Ascending aorta (tissue), 2 donors: ENCODE measurements around the gene POFUT1. TPM values are rescaled to one million over a fixed set of nuclear protein-coding genes. Genes with fewer than 3 reads are reported as not detected.

Source experiments
- DNase-seq, 2 donors: peaks; one replicate each; pipeline ENCODE4 v3.0.0-alpha.2; 2019; ENCODE audit warnings: low spot score in 2 of 2
- H3K27ac ChIP-seq, 2 donors: fragments of 200-600 bp; sonication (generic); one replicate each; pipeline ENCODE4 v1.5.1; 2016 to 2017; ENCODE audit warnings: mild to moderate bottlenecking in 1 of 2
- H3K27me3 ChIP-seq: fragments of 200-600 bp; sonication (generic); one replicate; pipeline ENCODE4 v1.5.1; 2017
- H3K36me3 ChIP-seq, 2 donors: fragments of 200-600 bp; sonication (generic); one replicate each; pipeline ENCODE4 v1.5.1; 2016
- H3K4me1 ChIP-seq, 2 donors: fragments of 200-600 bp; sonication (generic); one replicate each; pipeline ENCODE4 v1.5.1; 2016 to 2017; ENCODE audit warnings: mild to moderate bottlenecking in 1 of 2
- H3K4me3 ChIP-seq, 2 donors: fragments of 200-600 bp; sonication (generic); one replicate each; pipeline ENCODE4 v1.5.1; 2016 to 2017; ENCODE audit warnings: mild to moderate bottlenecking in 1 of 2
- H3K9me3 ChIP-seq, 2 donors: fragments of 200-600 bp; sonication (generic); one replicate each; pipeline ENCODE4 v1.5.1; 2016
- CTCF ChIP-seq, 3 experiments: fragments of 200-600 bp in 2 of 3; fragments of 450-650 bp in 1 of 3; sonication (generic) in 2 of 3; IDR thresholded peaks; one replicate each; pipeline ENCODE4 v1.5.1; 2016 to 2019; ENCODE audit warnings: antibody characterized with exemption in 3 of 3, mild to moderate bottlenecking in 1 of 3, moderate library complexity in 1 of 3
- intact Hi-C: fragments of 100-400 bp; cut with DNase I; formaldehyde crosslinking; loops from one replicate; pipeline ENCODE4 v1.15.1; 2023
- total RNA-seq: library from RNA; depleted of rRNA; stranded (reverse); fragments of >200 nt; gene quantifications from one replicate; pipeline ENCODE4 v1.1.0, GENCODE V29; 2016

Gene POFUT1
- total RNA-seq, 1 donor from 2014 or later, result 29.8 TPM

- no peak for DNase-seq
- intact Hi-C loops, result loop anchor here (1.0 to 10.0 kb wide), 6 partner anchors 70 to 382 kb away; partner anchors contain the start of genes ASXL1, DUSP15, KIF3B and TM9SF4
- TF ChIP-seq CTCF (IDR thresholded peaks at IDR 0.05), result no peak
Measured at GRCh38 chr20:32206760-32207625, 687 bp upstream of the POFUT1 start.

GRCh38 chr20:32208499-32209154 lies 947 bp downstream of the POFUT1 start:
- intact Hi-C loops, result loop anchor here (5.0 to 10.0 kb wide), 3 partner anchors 69 to 384 kb away; partner anchors contain the start of genes DUSP15, KIF3B and TTLL9
- H3K36me3 ChIP-seq, result peaks cover 0 to 11% of the 10 kb centered on the region in 2 donors
- no peak for TF ChIP-seq CTCF (IDR thresholded peaks at IDR 0.05)
- no peak for DNase-seq
- peak overlapping the region; percentile 95 to 97 for H3K4me3 ChIP-seq
- no peaks in the 10 kb centered on the region for H3K27me3 ChIP-seq
- H3K4me1 ChIP-seq, result peaks cover 0 to 33% of the 10 kb centered on the region in 2 donors
- H3K9me3 ChIP-seq, result no peaks in the 10 kb centered on the region
- no peak overlapping the region for H3K27ac ChIP-seq

More at GRCh38 chr20:32206760-32207625, 687 bp upstream of the POFUT1 start:
- H3K27ac ChIP-seq, result peak overlapping the region; percentile 77 to 78
- H3K9me3 ChIP-seq, result no peaks in the 10 kb centered on the region
- H3K4me3 ChIP-seq, result peak overlapping the region; percentile 95 to 97
- no peaks in the 10 kb centered on the region for H3K27me3 ChIP-seq
- H3K4me1 ChIP-seq, result peaks cover 0 to 33% of the 10 kb centered on the region in 2 donors
- H3K36me3 ChIP-seq, result peaks cover 2 to 6% of the 10 kb centered on the region in 2 donors

GRCh38 chr20:32209850-32210605 lies 2.3 kb downstream of the POFUT1 start:
- H3K4me3 ChIP-seq, result no peak overlapping the region
- H3K4me1 ChIP-seq, result peaks cover 0 to 26% of the 10 kb centered on the region in 2 donors
- intact Hi-C loops, result loop anchor here (5.0 to 10.0 kb wide), 3 partner anchors 67 to 385 kb away; partner anchors contain the start of genes DUSP15, KIF3B and TTLL9
- DNase-seq, result no peak
- TF ChIP-seq CTCF (IDR thresholded peaks at IDR 0.05), result no peak
- peaks cover 3 to 19% of the 10 kb centered on the region in 2 donors for H3K36me3 ChIP-seq
- no peaks in the 10 kb centered on the region for H3K27me3 ChIP-seq
- no peak overlapping the region for H3K27ac ChIP-seq
- H3K9me3 ChIP-seq, result no peaks in the 10 kb centered on the region

- peaks cover 26 to 53% of the 10 kb centered on the region in 2 donors for H3K36me3 ChIP-seq
- DNase-seq, result no peak
- H3K27ac ChIP-seq, result no peak overlapping the region
- TF ChIP-seq CTCF (IDR thresholded peaks at IDR 0.05), result no peak
- intact Hi-C loops, result no loop called here
- H3K4me1 ChIP-seq, result peaks cover 0 to 3% of the 10 kb centered on the region in 2 donors
- H3K27me3 ChIP-seq, result no peaks in the 10 kb centered on the region
- no peaks in the 10 kb centered on the region for H3K9me3 ChIP-seq
- no peak overlapping the region for H3K4me3 ChIP-seq
Measured at GRCh38 chr20:32213870-32214269, 6.2 kb downstream of the POFUT1 start.

- no peak overlapping the region for H3K27ac ChIP-seq
- intact Hi-C loops, result no loop called here
- no peaks in the 10 kb centered on the region for H3K4me1 ChIP-seq
- H3K9me3 ChIP-seq, result no peaks in the 10 kb centered on the region
- H3K36me3 ChIP-seq, result peaks cover 27 to 60% of the 10 kb centered on the region in 2 donors
- no peak for DNase-seq
- TF ChIP-seq CTCF (IDR thresholded peaks at IDR 0.05), result no peak
- no peaks in the 10 kb centered on the region for H3K27me3 ChIP-seq
- H3K4me3 ChIP-seq, result no peak overlapping the region
Measured at GRCh38 chr20:32215147-32215546, 7.5 kb downstream of the POFUT1 start.
